GM19035 (cell line): Measurements from ENCODE around the gene PRKCA.

Source experiments
- ATAC-seq: cut with Tn5 transposase; IDR thresholded peaks from one replicate; pipeline ENCODE4 v1.9.1; 2021; ENCODE audit not compliant: unreplicated experiment

The PRKCA gene

DNA sequence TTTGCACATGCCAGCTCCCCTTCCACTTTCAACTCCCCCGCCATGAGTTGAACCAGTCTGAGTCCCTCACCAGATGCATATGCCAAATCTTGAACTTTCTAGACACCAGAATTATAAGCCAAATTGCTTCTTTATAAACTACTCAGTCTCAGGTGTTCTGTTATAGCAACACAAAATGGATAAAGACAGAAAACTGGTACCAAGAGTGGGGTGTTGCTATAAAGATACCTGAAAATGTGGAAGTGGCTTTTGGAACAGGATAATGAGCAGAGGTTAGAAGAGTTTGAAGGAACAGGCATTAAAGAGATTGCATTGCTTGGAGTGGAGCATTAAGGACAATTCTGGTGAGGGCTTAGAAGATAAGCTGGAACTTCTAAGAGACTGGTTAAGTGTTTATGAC lies 515.3 kb downstream of the PRKCA start:
- no peak for ATAC-seq

DNA sequence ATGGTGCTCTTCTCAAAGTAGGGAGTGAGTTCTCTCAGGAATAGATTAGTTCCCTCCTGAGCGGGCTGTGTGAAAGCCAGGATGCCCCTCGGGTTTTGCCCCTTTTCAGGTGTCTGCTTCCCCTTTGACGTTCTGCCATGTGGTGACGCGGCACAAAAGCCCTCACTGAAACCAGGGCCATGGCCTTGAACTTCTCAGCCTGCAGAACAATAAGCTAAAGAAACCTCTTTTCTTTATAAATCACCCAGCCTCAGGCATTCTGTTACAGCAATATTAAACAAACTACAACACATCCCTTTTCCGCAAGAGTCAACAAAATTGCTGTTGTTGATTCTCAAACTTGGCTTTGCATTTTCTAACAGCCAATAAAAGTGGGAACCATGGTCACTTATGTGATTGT lies 517.1 kb downstream of the PRKCA start:
- ATAC-seq, result no peak

- no peak for ATAC-seq
Observed at GRCh38 chr17:66822009-66822408, 519.6 kb downstream of the PRKCA start.

GRCh38 chr17:66826856-66827255 lies 524.4 kb downstream of the PRKCA start:
- no peak for ATAC-seq

DNA sequence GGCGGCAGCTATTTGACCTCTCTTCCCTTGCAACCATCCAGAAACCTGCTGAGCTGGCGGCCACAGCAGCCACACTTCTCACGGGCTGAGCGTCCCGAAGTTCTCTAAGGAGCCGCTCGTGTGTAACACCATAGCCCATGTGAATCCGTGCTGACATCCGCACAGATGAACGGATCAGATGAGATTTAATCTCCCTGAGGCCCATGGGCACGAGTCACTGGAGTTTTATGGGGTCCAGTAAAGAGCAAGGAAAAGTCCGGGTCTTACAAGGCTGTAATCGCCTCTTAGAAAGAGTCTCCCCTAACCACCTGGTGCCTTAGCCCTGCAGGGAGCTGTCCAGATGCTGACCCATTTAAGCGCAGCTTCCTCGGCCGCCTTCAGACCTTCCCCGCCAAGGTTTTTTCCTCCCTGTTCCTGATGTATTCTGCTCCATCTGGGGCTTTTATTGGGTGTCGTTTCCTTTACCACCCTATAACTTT lies 527.0 kb downstream of the PRKCA start:
- no peak for ATAC-seq

DNA sequence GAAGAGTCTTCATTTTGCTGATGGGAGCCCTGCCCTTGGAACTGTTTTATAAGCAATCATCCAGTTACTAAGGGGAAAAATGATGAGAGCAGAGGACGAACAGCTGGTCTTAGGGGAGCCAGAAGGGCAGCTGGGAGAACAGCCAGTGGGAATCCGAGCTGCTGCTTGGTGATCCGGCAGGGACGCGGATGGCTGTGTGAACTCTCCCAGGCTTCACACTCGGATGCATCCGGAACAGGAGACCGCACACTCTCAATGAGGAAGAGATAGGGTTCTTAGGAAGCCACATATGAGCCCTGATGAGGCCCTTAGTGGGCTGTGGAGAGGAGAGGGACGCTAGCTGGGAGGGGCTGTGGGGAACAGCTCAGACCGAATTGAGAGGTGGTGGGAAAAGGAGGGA lies 527.5 kb downstream of the PRKCA start:
- ATAC-seq, result no peak

DNA sequence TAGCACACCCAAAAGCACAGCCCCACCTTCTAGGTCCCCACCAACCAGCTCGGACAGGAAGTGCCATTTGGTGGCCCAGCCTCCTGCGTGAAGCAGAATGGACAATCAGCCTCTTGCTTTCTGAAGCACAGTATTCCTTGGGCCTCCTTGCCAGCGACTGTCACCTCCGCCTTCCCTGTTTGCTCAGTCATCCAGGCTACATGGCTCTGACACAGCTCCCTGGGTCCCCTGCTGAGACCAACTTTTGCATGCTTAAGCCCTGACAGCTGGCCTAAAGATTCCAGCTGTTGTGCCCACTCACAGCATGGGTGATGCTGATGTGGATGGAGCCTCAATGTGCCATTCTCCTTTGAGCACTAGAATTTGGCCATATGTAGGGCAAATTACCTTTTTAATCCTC lies 528.0 kb downstream of the PRKCA start:
- ATAC-seq, result no peak

GRCh38 chr17:66831383-66832210 lies 529.2 kb downstream of the PRKCA start:
- ATAC-seq, result no peak

DNA sequence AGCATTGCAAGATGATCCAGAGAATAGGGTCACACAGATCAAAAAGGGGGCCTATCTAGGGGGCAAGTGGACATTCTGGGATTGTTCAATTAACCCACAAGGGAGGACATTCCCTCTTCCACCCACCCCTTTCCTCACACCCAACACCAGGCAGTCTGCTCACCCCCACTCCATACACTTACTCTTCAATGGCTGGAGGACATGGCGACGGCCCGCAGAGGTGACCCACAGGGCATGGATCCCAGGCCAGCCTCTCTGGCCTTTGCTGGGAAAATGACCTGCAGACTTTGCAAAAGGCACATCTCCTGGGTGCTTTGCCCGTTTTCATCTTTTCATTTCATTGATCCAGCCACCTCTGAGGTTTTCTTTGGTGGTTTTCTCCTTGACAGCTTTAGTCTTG lies 530.8 kb downstream of the PRKCA start:
- ATAC-seq, result no peak

- ATAC-seq, result no peak
Observed at GRCh38 chr17:66834426-66834918, 532.1 kb downstream of the PRKCA start.

GRCh38 chr17:66834919-66835454 lies 532.6 kb downstream of the PRKCA start, which contains the start of gene CACNG5:
CACNG5 (plus strand) TSS chr17:66835117; CDS start chr17:66877333, 42,216 bp downstream.
- ATAC-seq, result no peak

GRCh38 chr17:66835476-66835875 lies 533.1 kb downstream of the PRKCA start:
- ATAC-seq, result no peak

GRCh38 chr17:66836063-66837005 lies 533.9 kb downstream of the PRKCA start:
- ATAC-seq, result no peak

- ATAC-seq, result no peak
Observed at GRCh38 chr17:66837226-66837625, 534.8 kb downstream of the PRKCA start.

GRCh38 chr17:66837885-66838665 lies 535.7 kb downstream of the PRKCA start:
- no peak for ATAC-seq

- ATAC-seq, result no peak
Observed at GRCh38 chr17:66839616-66840015, 537.2 kb downstream of the PRKCA start.

GRCh38 chr17:66840061-66840460 lies 537.6 kb downstream of the PRKCA start:
- no peak for ATAC-seq

- ATAC-seq, result no peak
Observed at GRCh38 chr17:66841328-66841727, 538.9 kb downstream of the PRKCA start.

GRCh38 chr17:66841744-66842143 lies 539.3 kb downstream of the PRKCA start:
- ATAC-seq, result no peak

GRCh38 chr17:66842505-66842904 lies 540.1 kb downstream of the PRKCA start:
- ATAC-seq, result no peak
